ENCODE data around the gene FBXO24.

FBXO24 gene

DNA sequence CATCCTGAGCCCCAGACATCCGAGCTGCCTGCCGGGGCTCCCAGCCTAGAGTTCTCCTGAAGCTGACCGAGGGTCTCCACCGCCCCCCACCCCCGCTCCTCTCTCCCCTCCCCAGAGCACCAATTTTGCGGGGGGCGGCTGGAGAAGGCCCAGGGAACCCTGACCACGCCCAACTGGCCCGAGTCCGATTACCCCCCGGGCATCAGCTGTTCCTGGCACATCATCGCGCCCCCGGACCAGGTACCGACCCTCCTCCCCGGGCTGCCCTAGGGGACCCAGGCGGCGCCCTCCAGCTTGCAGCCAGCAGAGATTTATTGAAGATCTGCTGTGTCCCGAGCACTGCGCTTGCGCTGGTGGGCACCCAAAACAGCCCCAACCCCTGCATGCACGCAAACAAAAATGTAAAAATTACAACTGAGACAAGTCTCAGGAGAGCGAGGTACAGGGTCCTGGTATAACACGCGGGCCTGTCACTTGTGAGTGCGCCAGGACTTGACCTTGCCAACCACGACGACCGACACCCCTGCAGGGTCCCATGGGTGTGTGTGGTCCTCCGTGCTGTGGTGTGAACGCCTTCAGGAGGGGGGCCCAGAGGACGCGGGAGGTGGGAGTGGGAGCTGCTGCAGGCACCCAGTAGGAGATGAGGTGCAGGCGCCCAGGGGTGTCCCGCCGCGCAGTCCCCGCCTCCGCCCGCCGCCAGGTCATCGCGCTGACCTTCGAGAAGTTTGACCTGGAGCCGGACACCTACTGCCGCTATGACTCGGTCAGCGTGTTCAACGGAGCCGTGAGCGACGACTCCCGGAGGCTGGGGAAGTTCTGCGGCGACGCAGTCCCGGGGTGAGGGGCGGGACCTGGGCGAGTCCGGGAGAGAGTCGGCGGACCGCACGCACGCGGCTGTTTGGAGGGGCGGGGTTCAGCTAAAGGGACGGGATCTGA is 19.1 kb downstream of the FBXO24 start:
- Mint-ChIP-seq H3K4me3 (peak overlapping the region; percentile 83), H3K27me3 (ENCODE audit: low read depth) (peaks cover 14% of the 10 kb centered on the region), H3K9me3 (no peaks in the 10 kb centered on the region), H3K27ac (no peak overlapping the region), H3K36me3 (ENCODE audit: low read depth) (no peaks in the 10 kb centered on the region), H3K4me1 (ENCODE audit: low read depth) (peaks cover 7% of the 10 kb centered on the region)

DNA sequence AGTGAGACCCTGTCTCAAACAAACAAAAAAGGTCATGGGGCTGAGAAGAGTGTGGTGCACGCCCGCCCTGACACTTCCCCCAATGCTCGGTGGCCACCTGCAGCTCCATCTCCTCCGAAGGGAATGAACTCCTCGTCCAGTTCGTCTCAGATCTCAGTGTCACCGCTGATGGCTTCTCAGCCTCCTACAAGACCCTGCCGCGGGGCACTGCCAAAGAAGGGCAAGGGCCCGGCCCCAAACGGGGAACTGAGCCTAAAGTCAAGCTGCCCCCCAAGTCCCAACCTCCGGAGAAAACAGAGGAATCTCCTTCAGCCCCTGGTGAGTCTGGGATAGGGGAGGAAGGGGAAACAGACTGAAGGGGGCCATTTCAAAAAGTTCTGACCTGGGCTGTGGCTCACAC is 20.2 kb downstream of the FBXO24 start:
- Mint-ChIP-seq H3K27ac (no peak overlapping the region), H3K4me1 (ENCODE audit: low read depth) (peaks cover 9% of the 10 kb centered on the region), H3K4me3 (no peak overlapping the region), H3K9me3 (no peaks in the 10 kb centered on the region), H3K36me3 (ENCODE audit: low read depth) (no peaks in the 10 kb centered on the region), H3K27me3 (ENCODE audit: low read depth) (peaks cover 14% of the 10 kb centered on the region)

DNA sequence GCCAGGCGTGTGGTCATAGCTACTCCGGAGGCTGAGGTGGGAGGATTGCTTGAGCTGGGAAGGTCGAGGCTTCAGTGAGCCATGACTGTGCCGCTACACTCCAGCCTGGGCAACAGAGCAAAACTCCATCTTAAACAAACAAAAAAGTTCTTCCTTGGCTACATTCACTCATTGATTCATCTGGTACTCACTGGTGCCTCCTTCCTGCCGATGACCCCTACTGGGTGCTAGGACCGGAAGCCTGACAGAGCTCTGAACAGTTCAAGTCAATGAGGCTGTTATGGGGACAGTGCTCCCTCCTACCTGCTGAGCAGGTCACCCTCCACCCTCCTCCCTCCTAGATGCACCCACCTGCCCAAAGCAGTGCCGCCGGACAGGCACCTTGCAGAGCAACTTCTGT is 21.0 kb downstream of the FBXO24 start:
- Mint-ChIP-seq H3K4me1 (ENCODE audit: low read depth) (peaks cover 9% of the 10 kb centered on the region), H3K4me3 (no peak overlapping the region), H3K27ac (no peak overlapping the region), H3K9me3 (no peaks in the 10 kb centered on the region), H3K27me3 (ENCODE audit: low read depth) (peaks cover 14% of the 10 kb centered on the region), H3K36me3 (ENCODE audit: low read depth) (no peaks in the 10 kb centered on the region)

DNA sequence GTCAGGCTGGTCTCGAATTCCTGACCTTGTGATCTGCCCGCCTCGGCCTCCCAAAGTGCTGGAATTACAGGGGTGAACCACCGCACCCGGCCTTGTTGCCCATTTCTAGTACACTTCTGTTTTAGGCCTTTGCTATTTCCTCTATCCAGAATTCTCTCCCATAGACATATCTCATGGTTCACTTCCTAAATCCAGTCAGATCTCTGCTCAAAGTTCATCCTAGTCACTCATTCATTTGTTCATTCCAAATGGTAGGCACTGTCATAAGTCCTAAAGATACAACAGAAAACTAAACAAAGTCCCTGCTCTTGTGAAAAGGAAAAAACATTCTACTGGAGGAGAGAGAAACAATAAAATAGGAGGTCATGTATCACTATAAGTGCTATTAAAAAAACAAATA is 23.8 kb downstream of the FBXO24 start:
- no peak overlapping the region for H3K27ac Mint-ChIP-seq
- peaks cover 13% of the 10 kb centered on the region for H3K4me1 Mint-ChIP-seq (ENCODE audit: low read depth)
- H3K9me3 Mint-ChIP-seq, result no peaks in the 10 kb centered on the region
- no peak overlapping the region for H3K4me3 Mint-ChIP-seq
- H3K27me3 Mint-ChIP-seq (ENCODE audit: low read depth), result peaks cover 14% of the 10 kb centered on the region
- H3K36me3 Mint-ChIP-seq (ENCODE audit: low read depth), result peaks cover 5% of the 10 kb centered on the region

DNA sequence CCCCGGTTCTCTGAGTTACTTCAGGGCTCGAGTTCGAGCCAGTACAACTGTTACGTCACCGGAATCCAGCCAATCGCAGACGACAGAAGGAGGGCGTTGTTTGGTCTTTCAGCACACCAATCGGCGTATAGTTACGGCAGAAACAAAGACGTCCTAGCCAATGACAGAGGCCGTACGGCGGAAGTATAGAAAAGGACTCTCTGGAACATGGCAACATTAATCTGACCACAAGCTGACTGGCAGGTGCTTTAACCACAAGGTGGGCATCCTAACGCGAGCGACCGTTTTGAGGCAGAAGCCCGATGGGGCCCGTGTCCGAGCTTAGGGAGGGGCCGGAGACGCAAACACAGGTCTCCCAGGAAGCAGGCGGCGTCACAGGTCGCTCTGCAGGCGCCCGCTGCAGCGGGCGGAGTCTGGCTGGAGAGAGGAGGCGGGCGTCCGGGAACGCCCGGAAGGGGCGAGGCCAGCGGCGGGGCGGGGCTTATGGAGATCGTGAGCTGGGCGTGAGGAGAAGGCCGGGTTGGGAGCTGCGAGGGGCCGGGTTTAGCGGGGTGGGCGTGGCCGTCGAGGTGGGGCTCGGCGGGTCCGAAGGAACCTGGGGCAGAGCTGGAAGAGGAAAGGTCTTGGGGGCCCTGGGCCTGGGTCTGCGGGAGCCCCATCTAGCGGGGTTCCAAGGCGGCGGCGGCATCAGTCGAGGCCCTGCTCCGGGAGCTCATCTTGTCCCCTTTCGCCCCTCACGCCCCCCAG is 26.0 kb downstream of the FBXO24 start, which contains the start of gene MOSPD3:
Gene MOSPD3 (plus strand): TSS at position 558 of the 747 bp plus-strand sequence. CDS start 252 bp downstream, outside the sequence.
- peak within 1 kb of the TSS; percentile 100 for H3K27ac Mint-ChIP-seq
- peaks cover 12% of the 10 kb centered on the region for H3K4me1 Mint-ChIP-seq (ENCODE audit: low read depth)
- peaks cover 18% of the 10 kb centered on the region for H3K36me3 Mint-ChIP-seq (ENCODE audit: low read depth)
- H3K9me3 Mint-ChIP-seq, result no peaks in the 10 kb centered on the region
- H3K4me3 Mint-ChIP-seq, result peak within 1 kb of the TSS; percentile 98
- H3K27me3 Mint-ChIP-seq (ENCODE audit: low read depth), result peaks cover 5% of the 10 kb centered on the region

DNA sequence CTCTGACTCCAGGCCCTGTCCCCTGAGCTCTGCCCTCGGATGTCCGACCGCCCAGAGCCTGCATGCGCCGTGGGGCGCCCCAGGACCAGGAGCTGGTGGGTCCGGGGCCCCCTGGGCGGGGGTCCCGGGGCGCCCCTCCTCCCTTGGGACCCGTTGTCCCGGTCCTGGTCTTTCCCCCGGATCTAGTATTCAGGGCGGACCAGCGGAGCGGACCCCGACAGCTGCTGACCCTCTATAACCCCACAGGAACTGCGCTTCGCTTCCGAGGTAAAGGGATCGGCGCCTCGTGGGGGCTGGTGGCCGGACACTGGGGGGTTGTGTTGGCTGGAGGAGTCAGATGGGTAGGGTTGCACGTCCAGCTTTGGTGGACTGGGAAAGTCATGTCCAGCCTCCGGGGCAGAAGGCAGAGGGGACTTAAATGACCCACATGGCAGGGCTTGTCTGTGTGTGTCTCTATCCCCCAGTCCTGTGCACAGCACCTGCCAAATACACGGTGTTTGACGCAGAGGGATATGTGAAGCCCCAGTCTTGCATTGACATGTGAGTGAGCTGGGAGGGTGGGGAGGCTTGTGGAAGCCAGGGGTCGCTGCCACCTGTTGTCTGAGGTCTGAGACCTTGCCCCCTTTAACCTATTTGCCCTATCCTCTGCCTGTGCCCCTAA is 26.7 kb downstream of the FBXO24 start:
- H3K27me3 Mint-ChIP-seq (ENCODE audit: low read depth), result no peaks in the 10 kb centered on the region
- H3K36me3 Mint-ChIP-seq (ENCODE audit: low read depth), result peaks cover 18% of the 10 kb centered on the region
- H3K4me1 Mint-ChIP-seq (ENCODE audit: low read depth), result peaks cover 12% of the 10 kb centered on the region
- H3K4me3 Mint-ChIP-seq, result peak overlapping the region; percentile 98
- H3K27ac Mint-ChIP-seq, result peak overlapping the region; percentile 34
- no peaks in the 10 kb centered on the region for H3K9me3 Mint-ChIP-seq

DNA sequence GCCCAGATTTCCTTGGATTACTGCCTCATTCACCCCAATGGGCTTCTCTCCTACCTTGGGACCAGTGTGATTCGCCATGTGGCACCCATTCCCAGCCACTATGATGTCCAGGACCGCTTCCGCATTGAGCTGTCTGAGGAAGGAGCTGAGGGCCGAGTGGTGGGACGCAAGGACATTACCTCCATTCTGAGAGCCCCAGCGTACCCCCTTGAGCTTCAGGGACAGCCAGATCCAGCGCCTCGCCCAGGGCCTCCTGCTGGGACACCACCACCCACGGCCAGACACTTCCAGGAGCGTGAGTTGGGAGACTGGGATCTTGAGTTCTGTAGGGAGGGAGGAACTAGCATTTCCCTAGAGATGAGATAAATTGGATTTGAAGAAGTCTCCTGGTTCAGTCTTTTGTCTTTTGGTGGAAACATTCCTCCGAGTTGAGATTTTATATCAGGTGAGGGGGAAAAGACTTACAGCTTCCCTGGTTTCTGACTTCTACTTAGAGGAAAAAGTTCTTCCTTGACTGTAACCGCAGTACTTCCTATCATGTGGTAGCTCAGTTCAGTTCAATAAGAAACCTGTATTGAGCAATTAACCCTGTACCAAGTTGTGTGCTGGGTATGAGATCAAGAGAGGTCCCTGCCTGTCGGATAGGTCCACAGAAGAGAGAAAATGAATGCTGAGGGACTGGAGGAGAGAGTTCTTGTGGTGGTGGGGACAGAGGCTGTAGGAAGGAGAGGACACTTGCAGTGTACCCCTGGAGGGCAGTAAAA is 27.5 kb downstream of the FBXO24 start:
- peak overlapping the region; percentile 66 for H3K4me3 Mint-ChIP-seq
- peak overlapping the region; percentile 6 for H3K27ac Mint-ChIP-seq
- no peaks in the 10 kb centered on the region for H3K27me3 Mint-ChIP-seq (ENCODE audit: low read depth)
- peaks cover 18% of the 10 kb centered on the region for H3K36me3 Mint-ChIP-seq (ENCODE audit: low read depth)
- H3K4me1 Mint-ChIP-seq (ENCODE audit: low read depth), result peaks cover 12% of the 10 kb centered on the region
- no peaks in the 10 kb centered on the region for H3K9me3 Mint-ChIP-seq

DNA sequence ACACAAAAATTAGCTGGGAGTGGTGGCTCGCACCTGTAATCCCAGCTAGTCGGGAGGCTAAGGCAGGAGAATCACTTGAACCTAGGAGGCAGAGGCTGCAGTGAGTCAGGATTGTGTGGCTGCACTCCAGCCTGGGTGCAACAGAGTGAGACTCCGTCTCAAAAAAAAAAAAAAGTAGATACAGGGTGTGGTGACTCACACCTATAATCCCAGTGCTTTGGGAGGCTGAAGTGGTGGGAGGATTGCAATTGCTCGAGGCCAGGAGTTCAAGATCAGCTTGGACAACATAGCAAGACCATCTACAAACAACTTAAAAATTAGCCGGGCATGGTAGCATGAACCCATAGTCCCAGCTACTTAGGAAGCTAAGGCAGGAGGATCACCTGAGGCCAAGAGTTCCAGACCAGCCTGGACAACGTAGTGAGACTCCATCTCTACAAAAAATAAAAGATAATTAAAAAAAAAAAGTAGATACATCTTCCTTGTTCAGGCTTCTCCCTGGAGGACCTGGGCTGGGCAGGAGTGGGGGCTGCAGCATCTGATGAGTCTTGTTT is 28.3 kb downstream of the FBXO24 start:
- peaks cover 18% of the 10 kb centered on the region for H3K36me3 Mint-ChIP-seq (ENCODE audit: low read depth)
- peak overlapping the region; percentile 66 for H3K4me3 Mint-ChIP-seq
- no peak overlapping the region for H3K27ac Mint-ChIP-seq

DNA sequence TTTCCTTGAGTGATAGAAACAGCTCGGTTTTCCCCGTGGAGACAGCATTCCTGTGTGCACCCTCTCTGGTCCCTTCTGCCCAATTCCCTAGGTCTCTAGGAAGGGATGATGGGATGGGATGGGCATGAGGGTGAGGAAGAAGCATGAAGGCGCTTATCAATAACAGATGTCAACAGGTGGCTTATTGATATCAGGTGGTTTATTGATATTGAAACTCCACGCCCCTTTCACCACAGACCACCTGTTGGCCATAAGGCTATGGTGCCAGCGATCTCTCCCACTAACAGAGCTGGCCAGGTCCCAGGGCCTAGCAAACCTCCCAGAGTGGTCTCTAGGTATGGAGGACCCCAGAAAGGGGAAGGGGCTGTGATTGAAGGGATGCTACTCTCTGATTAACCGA is 34.1 kb downstream of the FBXO24 start:
- no peaks in the 10 kb centered on the region for H3K9me3 Mint-ChIP-seq
- peaks cover 27% of the 10 kb centered on the region for H3K36me3 Mint-ChIP-seq (ENCODE audit: low read depth)
- H3K27ac Mint-ChIP-seq, result no peak overlapping the region
- peaks cover 18% of the 10 kb centered on the region for H3K4me1 Mint-ChIP-seq (ENCODE audit: low read depth)
- H3K27me3 Mint-ChIP-seq (ENCODE audit: low read depth), result no peaks in the 10 kb centered on the region
- no peak overlapping the region for H3K4me3 Mint-ChIP-seq

More for the DNA sequence above, 28.3 kb downstream of the FBXO24 start:
- Mint-ChIP-seq H3K9me3 (no peaks in the 10 kb centered on the region), H3K27me3 (ENCODE audit: low read depth) (no peaks in the 10 kb centered on the region), H3K4me1 (ENCODE audit: low read depth) (peaks cover 12% of the 10 kb centered on the region)

DNA sequence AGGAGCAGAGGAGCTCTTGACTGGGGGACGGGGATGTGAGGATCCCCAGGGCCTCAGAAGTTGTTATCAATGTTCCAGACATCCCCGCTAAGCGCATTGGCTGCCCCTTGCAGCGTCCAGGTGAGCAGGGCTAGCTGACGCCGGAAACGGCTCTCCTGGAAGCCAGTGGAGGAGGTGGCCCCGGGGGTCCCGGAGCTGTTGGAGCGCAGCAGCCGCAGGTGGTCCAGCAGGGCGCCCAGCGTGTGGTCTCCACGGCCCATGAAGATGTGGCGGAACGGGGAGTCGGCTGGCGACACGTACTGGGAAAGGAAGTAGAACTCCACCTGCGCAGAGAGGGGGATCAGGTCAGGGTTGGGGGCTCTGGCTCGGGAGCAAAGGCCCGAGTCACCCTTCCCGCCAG is 34.7 kb downstream of the FBXO24 start:
- Mint-ChIP-seq H3K36me3 (ENCODE audit: low read depth) (peaks cover 25% of the 10 kb centered on the region), H3K27me3 (ENCODE audit: low read depth) (no peaks in the 10 kb centered on the region), H3K27ac (no peak overlapping the region), H3K4me3 (no peak overlapping the region), H3K9me3 (no peaks in the 10 kb centered on the region), H3K4me1 (ENCODE audit: low read depth) (peaks cover 20% of the 10 kb centered on the region)

DNA sequence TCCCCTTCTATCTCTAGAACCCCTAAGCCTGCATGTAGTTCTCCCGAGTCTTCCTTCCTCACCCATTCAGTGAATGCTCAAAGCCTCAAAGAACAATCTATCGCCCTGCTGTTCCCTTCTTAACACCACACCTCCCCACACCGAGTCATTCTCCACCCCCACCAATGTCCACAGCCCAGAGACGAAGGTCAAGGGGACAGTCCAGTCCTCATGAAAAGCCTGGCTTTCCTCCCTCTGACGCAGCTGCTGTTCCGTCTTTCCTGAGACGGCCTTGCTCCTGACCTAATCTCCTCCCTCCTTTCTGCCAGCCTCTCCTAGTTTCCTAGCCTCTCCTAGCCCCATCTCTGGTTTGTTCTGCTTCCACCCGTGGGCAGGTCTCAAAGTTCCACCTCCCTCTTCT is 35.4 kb downstream of the FBXO24 start:
- H3K4me3 Mint-ChIP-seq, result no peak overlapping the region
- H3K4me1 Mint-ChIP-seq (ENCODE audit: low read depth), result peaks cover 27% of the 10 kb centered on the region
- peaks cover 21% of the 10 kb centered on the region for H3K36me3 Mint-ChIP-seq (ENCODE audit: low read depth)
- H3K9me3 Mint-ChIP-seq, result no peaks in the 10 kb centered on the region
- H3K27me3 Mint-ChIP-seq (ENCODE audit: low read depth), result no peaks in the 10 kb centered on the region
- H3K27ac Mint-ChIP-seq, result peak overlapping the region; percentile 22

DNA sequence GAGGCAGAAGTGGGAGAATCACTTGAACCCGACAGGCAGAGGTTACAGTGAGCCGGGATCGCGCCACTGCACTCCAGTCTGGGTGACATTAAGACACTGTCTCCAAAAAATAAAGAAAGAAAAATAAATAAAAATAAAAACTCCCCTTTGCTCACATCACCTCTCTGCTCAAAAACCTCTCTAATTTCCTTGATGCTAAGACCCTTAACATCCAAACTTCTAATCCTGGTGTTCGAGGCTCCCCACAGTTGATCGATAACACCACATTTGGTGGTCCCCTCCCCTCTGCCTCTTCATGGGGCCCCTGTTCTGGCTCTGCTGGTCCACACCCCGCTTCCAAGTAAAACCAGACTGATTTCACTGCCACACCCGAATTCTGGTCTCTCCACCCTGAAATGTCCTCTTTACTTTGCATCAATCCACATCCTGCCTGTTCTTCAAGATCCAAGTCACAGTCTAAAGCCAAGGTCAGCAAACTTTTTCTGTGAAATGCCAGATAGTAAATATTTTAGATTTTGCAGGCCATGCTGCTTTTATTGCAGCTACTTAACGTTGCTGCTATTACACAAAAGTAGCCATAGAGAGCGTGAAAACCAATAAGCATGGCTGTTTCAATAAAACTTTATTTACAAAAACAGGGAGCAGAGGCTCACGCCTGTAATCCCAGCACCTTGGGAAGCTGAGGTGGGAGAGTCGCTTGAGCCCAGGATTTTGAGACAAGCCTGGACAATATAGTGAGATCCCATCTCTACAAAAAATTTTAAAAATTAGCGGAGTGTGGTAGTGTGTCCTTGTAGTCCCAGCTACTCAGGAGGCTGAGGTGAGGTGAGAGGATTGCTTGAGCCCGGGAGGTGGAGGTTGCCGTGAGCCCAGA is 38.1 kb downstream of the FBXO24 start:
- peak overlapping the region; percentile 52 for H3K4me3 Mint-ChIP-seq
- no peaks in the 10 kb centered on the region for H3K9me3 Mint-ChIP-seq
- peaks cover 36% of the 10 kb centered on the region for H3K4me1 Mint-ChIP-seq (ENCODE audit: low read depth)
- H3K27ac Mint-ChIP-seq, result peak overlapping the region; percentile 87
- no peaks in the 10 kb centered on the region for H3K27me3 Mint-ChIP-seq (ENCODE audit: low read depth)
- peaks cover 18% of the 10 kb centered on the region for H3K36me3 Mint-ChIP-seq (ENCODE audit: low read depth)

DNA sequence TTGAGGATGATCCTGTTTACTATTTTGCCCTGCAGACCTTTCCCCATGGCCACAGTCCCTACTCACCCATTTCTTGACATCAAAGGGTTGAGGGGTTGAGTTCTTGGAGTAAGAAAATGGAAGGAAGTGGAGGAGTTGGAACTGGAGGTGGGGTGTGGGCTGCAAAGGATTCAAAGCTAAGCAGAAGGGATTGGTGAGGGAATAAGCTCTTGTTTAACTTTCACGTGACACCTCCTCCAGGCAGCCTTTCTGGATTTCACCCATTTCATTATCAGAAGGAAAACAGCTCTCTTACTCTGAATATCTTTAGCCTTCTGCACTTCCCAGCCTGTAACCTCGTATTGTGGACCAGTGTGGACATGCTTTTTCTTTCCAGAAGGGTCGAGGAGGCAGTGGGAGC is 39.9 kb downstream of the FBXO24 start:
- H3K4me1 Mint-ChIP-seq (ENCODE audit: low read depth), result peaks cover 45% of the 10 kb centered on the region
- peak overlapping the region; percentile 19 for H3K4me3 Mint-ChIP-seq
- H3K27me3 Mint-ChIP-seq (ENCODE audit: low read depth), result no peaks in the 10 kb centered on the region
- peaks cover 18% of the 10 kb centered on the region for H3K36me3 Mint-ChIP-seq (ENCODE audit: low read depth)
- H3K27ac Mint-ChIP-seq, result peak overlapping the region; percentile 77
- no peaks in the 10 kb centered on the region for H3K9me3 Mint-ChIP-seq

All from T-helper 1 cell treated with Interleukin-12 subunit alpha and Interleukin-12 subunit beta and Interleukin-4 antibody, amounts not matched to agents 30 μg/mL and 1 μg/mL, for 36 hours (primary cell).